HG03439 (cell line): Measurements from ENCODE around the gene ATP2B2.

Source experiments
- ATAC-seq: cut with Tn5 transposase; IDR thresholded peaks from one replicate; pipeline ENCODE4 v1.9.1; 2021; ENCODE audit warnings: mild to moderate bottlenecking, moderate library complexity; ENCODE audit not compliant: unreplicated experiment

The ATP2B2 gene

GRCh38 chr3:10434144-10434937 lies 71.0 kb downstream of the ATP2B2 start:
- no peak for ATAC-seq

- ATAC-seq: no peak
Measured at GRCh38 chr3:10432931-10433330, 72.5 kb downstream of the ATP2B2 start.

- ATAC-seq: no peak
Measured at GRCh38 chr3:10432156-10432845, 73.1 kb downstream of the ATP2B2 start.

GRCh38 chr3:10430805-10431204 lies 74.6 kb downstream of the ATP2B2 start:
- no peak for ATAC-seq

GRCh38 chr3:10428406-10429091 lies 76.8 kb downstream of the ATP2B2 start:
- ATAC-seq: no peak

- ATAC-seq: no peak
Measured at GRCh38 chr3:10426346-10427220, 78.8 kb downstream of the ATP2B2 start.

GRCh38 chr3:10423171-10423882 lies 82.1 kb downstream of the ATP2B2 start:
- ATAC-seq: no peak

- no peak for ATAC-seq
Measured at GRCh38 chr3:10421996-10422395, 83.4 kb downstream of the ATP2B2 start.

- ATAC-seq: no peak
Measured at GRCh38 chr3:10420745-10421475, 84.5 kb downstream of the ATP2B2 start.

GRCh38 chr3:10419637-10420232 lies 85.7 kb downstream of the ATP2B2 start:
- no peak for ATAC-seq

GRCh38 chr3:10417847-10418246 lies 87.5 kb downstream of the ATP2B2 start:
- no peak for ATAC-seq

- ATAC-seq: no peak
Measured at GRCh38 chr3:10416730-10417300, 88.6 kb downstream of the ATP2B2 start.

GRCh38 chr3:10413041-10413440 lies 92.3 kb downstream of the ATP2B2 start:
- no peak for ATAC-seq

- ATAC-seq: no peak
Measured at GRCh38 chr3:10411598-10412332, 93.6 kb downstream of the ATP2B2 start.

- ATAC-seq: no peak
Measured at GRCh38 chr3:10410383-10411002, 94.9 kb downstream of the ATP2B2 start.

- no peak for ATAC-seq
Measured at GRCh38 chr3:10408680-10409079, 96.7 kb downstream of the ATP2B2 start.

- ATAC-seq: no peak
Measured at GRCh38 chr3:10407361-10407760, 98.0 kb downstream of the ATP2B2 start.

- ATAC-seq: no peak
Measured at GRCh38 chr3:10406414-10406813, 99.0 kb downstream of the ATP2B2 start.
